Body of pancreas (tissue), 4 donors: ENCODE measurements around the gene IFI27.

Experiments
- CTCF ChIP-seq, 7 experiments: fragments of 450-650 bp in 4 of 7; fragments of 200-600 bp in 3 of 7; sonication (generic) in 3 of 7; IDR thresholded peaks; one replicate each; pipeline ENCODE4 v1.5.1; 2016 to 2019; ENCODE audit warnings: antibody characterized with exemption in 7 of 7
- POLR2A ChIP-seq, 3 donors: fragments of 450-650 bp; IDR thresholded peaks; one replicate each; pipeline ENCODE4 v1.6.1; 2016; ENCODE audit warnings: antibody characterized with exemption in 3 of 3, mild to moderate bottlenecking in 2 of 3

- no peak for TF ChIP-seq CTCF (IDR thresholded peaks at IDR 0.05)
- TF ChIP-seq POLR2A (IDR thresholded peaks at IDR 0.05) = no peak
Measured at GRCh38 chr14:94123868-94124267, 13.3 kb downstream of the IFI27 start.
